ENCODE data around the gene NKPD1.
A peak's percentile ranks its signal among the peaks of the same experiment; 100 is the strongest.

Gene NKPD1

GRCh38 chr19:45160870-45161737, at the start of gene NKPD1:
Gene NKPD1, minus strand, starts transcription at chr19:45160982. Its CDS starts 832 bp downstream, at chr19:45160150.
- DNase-seq, result no peak

- DNase-seq, result no peak
Measured at GRCh38 chr19:45206328-45206727, 45.5 kb upstream of the NKPD1 start.

- DNase-seq, result no peak
Measured at GRCh38 chr19:45205810-45206209, 45.0 kb upstream of the NKPD1 start.

- DNase-seq, result no peak
Measured at GRCh38 chr19:45202637-45203036, 41.9 kb upstream of the NKPD1 start.

GRCh38 chr19:45200568-45200967, 39.8 kb upstream of the NKPD1 start:
- DNase-seq, result peak in 22 of 51 donors; percentile 0 to 71 (median 19)

- no peak for DNase-seq
Measured at GRCh38 chr19:45195764-45196163, 35.0 kb upstream of the NKPD1 start.

GRCh38 chr19:45191375-45191774, 30.6 kb upstream of the NKPD1 start:
- DNase-seq, result no peak

- DNase-seq, result no peak
Measured at GRCh38 chr19:45189971-45190370, 29.2 kb upstream of the NKPD1 start.

- no peak for DNase-seq
Measured at GRCh38 chr19:45187421-45188100, 26.8 kb upstream of the NKPD1 start.

GRCh38 chr19:45186509-45187334, 25.9 kb upstream of the NKPD1 start:
- no peak for DNase-seq

GRCh38 chr19:45184115-45184514, 23.3 kb upstream of the NKPD1 start:
- DNase-seq, result no peak

- DNase-seq, result no peak
Measured at GRCh38 chr19:45182758-45183157, 22.0 kb upstream of the NKPD1 start.

GRCh38 chr19:45180936-45181335, 20.2 kb upstream of the NKPD1 start:
- no peak for DNase-seq

GRCh38 chr19:45179892-45180370, 19.1 kb upstream of the NKPD1 start:
- DNase-seq, result no peak

- peak in 10 of 51 donors; percentile 10 to 44 (median 24) for DNase-seq
Measured at GRCh38 chr19:45179072-45179891, 18.5 kb upstream of the NKPD1 start.

GRCh38 chr19:45178262-45179071, 17.7 kb upstream of the NKPD1 start, which contains the start of gene BLOC1S3:
Gene BLOC1S3, plus strand, starts transcription at chr19:45178784. Its CDS starts 513 bp downstream, at chr19:45179297.
- DNase-seq, result peak; percentile 87 to 100 (median 100)

- DNase-seq, result no peak
Measured at GRCh38 chr19:45177817-45178261, 17.1 kb upstream of the NKPD1 start, which contains the start of gene TRAPPC6A. Gene TRAPPC6A, minus strand, starts transcription at chr19:45178237. Its CDS starts 19 bp downstream, at chr19:45178218.

- DNase-seq, result peak in 1 of 51 donors; percentile 21
Measured at GRCh38 chr19:45175515-45176345, 14.9 kb upstream of the NKPD1 start.

- DNase-seq, result no peak
Measured at GRCh38 chr19:45173816-45174215, 13.0 kb upstream of the NKPD1 start.

Data from hypothalamus (tissue), 51 donors.